SJCRH30 (cell line): ENCODE data around the gene HDAC2. TPM values are rescaled to one million over a fixed set of nuclear protein-coding genes. Genes with fewer than 3 reads are reported as not detected.

ENCODE experiments used
- total RNA-seq: library from RNA; depleted of rRNA; stranded (reverse); fragments of >200 nt; shearing (Covaris generic); gene quantifications from 2 replicates; pipeline ENCODE4 v1.2.3, GENCODE V29; 2014; rRNA removed

HDAC2 gene
- total RNA-seq, 1 experiment from 2014 or later: 358 TPM

Other genes starting within 250 kb of the HDAC2 start
- gene MARCKS, start 113.8 kb downstream of the HDAC2 start, total RNA-seq: 152 and 167 TPM in 2 replicates